ENCODE measurements around the gene HIGD1C.

Gene HIGD1C

DNA sequence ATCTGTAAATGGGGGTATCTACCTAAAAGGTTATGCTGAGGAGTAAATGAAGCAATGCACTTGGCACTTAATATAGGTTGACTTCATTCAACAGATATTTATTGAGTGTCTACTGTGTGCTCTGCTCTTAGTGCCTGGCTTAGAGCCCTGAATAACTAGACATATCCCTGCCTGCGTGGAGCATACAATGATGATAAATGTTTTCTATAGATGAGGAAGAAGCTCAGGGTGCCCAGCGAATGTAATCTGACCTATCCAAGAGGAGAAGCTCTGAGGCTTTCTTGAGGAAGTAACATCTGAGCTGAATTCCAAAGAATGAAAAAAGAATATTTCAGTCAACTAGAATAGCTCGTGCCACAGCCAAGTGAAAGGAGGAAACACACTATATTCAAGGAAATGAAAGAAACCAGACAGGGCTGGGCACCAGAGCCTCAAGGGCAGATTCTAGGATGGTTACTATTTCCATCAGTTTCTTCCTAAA, 17.9 kb upstream of the HIGD1C start:
- TF ChIP-seq, protein P1, sequence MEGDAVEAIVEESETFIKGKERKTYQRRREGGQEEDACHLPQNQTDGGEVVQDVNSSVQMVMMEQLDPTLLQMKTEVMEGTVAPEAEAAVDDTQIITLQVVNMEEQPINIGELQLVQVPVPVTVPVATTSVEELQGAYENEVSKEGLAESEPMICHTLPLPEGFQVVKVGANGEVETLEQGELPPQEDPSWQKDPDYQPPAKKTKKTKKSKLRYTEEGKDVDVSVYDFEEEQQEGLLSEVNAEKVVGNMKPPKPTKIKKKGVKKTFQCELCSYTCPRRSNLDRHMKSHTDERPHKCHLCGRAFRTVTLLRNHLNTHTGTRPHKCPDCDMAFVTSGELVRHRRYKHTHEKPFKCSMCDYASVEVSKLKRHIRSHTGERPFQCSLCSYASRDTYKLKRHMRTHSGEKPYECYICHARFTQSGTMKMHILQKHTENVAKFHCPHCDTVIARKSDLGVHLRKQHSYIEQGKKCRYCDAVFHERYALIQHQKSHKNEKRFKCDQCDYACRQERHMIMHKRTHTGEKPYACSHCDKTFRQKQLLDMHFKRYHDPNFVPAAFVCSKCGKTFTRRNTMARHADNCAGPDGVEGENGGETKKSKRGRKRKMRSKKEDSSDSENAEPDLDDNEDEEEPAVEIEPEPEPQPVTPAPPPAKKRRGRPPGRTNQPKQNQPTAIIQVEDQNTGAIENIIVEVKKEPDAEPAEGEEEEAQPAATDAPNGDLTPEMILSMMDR (conservative IDR thresholded peaks at IDR 0.05; ENCODE audit: low read depth, low read length): no peak
- no peak overlapping the region for H3K4me3 ChIP-seq (ENCODE audit: low read length)
- no peak for DNase-seq (ENCODE audit: low read depth)

DNA sequence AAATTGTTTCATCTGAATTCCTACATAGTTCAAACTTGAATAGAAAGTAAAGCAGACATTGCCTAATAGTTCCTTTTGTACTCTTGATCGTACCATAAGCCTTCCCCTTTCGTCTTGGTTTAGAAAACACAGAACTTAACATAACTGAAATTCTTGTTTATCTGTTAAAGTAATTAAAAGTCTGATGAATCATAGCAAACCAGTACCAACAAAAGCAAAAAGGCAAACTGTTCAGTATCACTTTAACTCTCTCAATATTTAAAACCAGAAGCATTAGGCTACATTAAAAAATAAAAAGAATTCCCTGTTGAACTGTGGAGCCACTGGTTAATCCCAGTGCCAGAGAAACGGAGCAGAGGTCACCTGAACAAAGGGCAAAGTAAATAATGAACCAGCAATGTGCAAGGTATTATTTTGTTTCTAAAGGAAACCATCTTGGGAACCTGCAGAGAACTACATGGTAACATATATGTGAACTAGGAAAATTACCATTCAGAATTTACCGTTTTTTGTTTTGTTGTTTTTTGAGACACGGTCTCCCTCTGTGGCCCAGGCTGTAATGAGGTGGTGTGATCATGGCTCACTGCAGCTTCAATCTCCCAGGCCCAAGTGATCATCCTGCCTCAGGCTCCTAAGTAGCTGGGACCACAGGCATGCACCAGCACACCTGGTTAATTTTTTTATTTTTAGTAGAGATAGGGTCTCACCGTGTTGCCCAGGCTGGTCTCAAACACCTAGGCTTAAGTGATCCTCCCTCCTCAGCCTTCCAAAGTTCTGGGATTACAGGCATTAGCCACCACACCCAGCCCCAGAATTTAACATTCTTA, 17.1 kb upstream of the HIGD1C start:
- peak; percentile 46 for DNase-seq (ENCODE audit: low read depth)
- TF ChIP-seq, protein P1 (conservative IDR thresholded peaks at IDR 0.05; ENCODE audit: low read depth, low read length): no peak
- H3K4me3 ChIP-seq (ENCODE audit: low read length): no peak overlapping the region

DNA sequence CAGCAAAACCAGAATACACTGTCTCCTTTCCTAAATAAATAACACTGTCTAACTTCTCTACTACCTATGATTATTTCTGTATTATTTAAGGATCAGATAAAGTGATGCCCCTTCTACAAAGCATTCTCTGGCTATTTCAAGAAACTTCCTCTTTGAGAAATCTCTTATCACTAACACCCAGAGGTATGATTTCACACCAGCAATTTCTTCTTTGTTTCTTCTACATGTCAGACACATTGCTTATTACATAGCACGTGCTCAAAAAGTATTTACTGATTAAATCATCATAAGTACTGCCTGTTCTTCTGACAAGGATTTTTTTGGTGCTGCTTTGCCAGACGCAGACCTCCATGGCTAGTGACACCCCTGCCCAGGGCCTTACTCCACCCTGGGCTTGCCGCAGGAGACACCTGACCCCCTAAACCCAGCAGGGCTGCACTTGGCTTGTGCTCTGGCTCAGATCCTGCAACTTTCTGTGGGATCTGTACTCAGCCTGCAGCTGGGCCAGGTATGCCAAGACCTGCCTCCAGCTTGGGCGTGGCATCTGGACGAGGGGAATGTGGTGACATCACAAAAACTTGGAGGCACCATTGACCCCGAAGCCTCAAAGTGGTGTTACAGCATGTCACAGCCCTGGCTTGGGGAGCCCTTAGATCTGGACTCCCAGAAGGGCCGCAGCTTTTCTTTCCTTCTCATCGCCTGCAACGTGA, 15.4 kb upstream of the HIGD1C start:
- TF ChIP-seq, protein P1 (conservative IDR thresholded peaks at IDR 0.05; ENCODE audit: low read depth, low read length): no peak
- no peak overlapping the region for H3K4me3 ChIP-seq (ENCODE audit: low read length)
- no peak for DNase-seq (ENCODE audit: low read depth)

DNA sequence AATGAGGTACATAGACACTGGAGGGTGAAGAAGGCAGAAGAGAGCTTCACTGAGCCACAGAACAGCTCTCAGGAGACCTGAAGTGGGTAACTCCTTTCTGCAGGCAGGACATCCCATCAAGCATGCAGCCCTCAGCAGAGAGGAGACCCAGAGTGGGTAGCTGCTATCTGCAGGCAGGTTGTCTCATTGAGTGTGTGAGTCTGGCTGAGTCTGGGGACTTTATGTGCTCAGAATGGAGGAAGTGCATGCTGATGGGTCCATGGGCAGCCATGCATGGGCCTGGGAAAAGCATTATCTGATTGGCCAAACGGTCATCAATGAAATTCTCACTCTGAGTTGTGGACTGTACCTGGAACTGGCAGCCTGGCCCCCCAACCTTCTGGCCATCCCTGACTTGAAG, 14.7 kb upstream of the HIGD1C start:
- H3K4me3 ChIP-seq (ENCODE audit: low read length): no peak overlapping the region
- TF ChIP-seq, protein P1 (conservative IDR thresholded peaks at IDR 0.05; ENCODE audit: low read depth, low read length): no peak
- no peak for DNase-seq (ENCODE audit: low read depth)

DNA sequence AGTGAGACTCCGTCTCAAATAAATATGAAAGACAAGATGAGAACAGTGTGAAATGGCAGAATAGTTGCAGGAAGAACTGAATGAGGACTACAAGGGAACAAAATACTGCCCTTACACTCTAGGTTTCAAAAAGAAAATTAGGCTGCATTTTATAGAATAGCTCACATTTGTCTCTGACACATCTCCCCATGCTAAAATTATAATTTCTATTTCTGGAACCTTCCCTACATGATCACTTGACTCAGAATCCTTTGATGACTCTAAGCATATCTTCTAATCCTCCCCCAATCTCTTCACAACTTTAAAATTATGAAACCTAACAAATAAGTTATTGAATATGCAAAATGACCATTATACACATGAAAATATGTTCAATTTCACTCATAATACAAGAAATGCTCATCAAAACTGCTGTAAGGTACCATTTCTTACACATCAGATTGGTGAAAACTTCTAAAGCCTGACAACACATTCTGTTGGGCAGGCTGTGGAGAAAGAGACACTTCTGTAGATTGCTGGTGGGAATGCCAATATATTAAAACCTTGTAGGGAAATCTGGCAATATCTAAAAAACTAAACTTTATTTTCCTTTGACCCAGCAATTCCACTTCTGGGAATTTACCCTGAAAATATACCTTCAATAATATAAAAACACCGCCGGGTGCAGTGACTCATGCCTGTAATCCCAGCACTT, 4.3 kb upstream of the HIGD1C start:
- H3K4me3 ChIP-seq (ENCODE audit: low read length): no peak overlapping the region

DNA sequence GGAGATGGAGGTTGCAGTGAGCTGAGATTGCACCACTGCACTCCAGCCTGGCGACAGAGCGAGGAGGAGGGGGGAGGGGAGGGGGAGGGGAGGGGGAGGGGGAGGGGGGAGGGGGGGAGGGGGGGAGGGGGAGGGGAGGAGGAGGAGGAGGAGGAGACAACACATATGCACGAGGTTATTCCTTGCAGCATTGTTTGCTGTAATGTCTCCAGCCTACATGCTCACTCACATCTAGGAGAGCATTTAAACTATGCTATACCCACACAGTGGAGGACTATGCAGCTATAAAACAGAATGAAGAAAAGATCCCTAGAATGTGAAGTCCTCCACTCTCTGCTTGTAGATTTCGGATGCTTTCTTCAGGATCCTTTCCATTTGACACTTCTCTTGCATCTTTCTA, 3.5 kb upstream of the HIGD1C start:
- DNase-seq (ENCODE audit: low read depth): no peak
- H3K4me3 ChIP-seq (ENCODE audit: low read length): no peak overlapping the region
- TF ChIP-seq, protein P1 (conservative IDR thresholded peaks at IDR 0.05; ENCODE audit: low read depth, low read length): no peak

More for the DNA sequence above, 4.3 kb upstream of the HIGD1C start:
- TF ChIP-seq, protein P1 (conservative IDR thresholded peaks at IDR 0.05; ENCODE audit: low read depth, low read length): no peak
- DNase-seq (ENCODE audit: low read depth): no peak
